Pancreas (tissue), 10 donors: ENCODE measurements around the gene TTLL3. TPM values are rescaled to one million over a fixed set of nuclear protein-coding genes. Genes with fewer than 3 reads are reported as not detected.

Experiments
- ATAC-seq, 4 donors: fragments of 200-7000 bp; cut with Tn5 transposase; one replicate each; pipeline versions ENCODE4 v1.8.0 to v1.9.1; 2020; ENCODE audit warnings: mild to moderate bottlenecking in 4 of 4, moderate library complexity in 4 of 4
- DNase-seq, 6 donors: peaks; one replicate each; pipeline ENCODE4 v3.0.0-alpha.2; 2020
- FAIRE-seq: peaks from 2 replicates; lab custom pipeline; 2012; peaks lifted over from hg19 to GRCh38; lab: Jason Lieb, UNC
- H3K27ac ChIP-seq, 4 donors: fragments of 200-600 bp; sonication (generic); 1 replicate in 3 of 4; 2 replicates in 1 of 4; pipeline versions ENCODE4 v1.5.0 to v1.8.0; 2020
- H3K27me3 ChIP-seq, 4 donors: fragments of 200-600 bp; one replicate each; pipeline ENCODE4 v1.8.0; 2021
- H3K36me3 ChIP-seq, 3 donors: fragments of 200-600 bp; sonication (generic) in 1 of 3; one replicate each; pipeline versions ENCODE4 v1.5.0 to v1.8.0; 2020 to 2021
- H3K4me1 ChIP-seq, 3 donors: fragments of 200-600 bp; one replicate each; pipeline ENCODE4 v1.8.0; 2021
- H3K4me3 ChIP-seq, 4 donors: fragments of 200-600 bp; sonication (generic) in 2 of 4; one replicate each; pipeline versions ENCODE4 v1.5.0 to v1.8.0; 2020 to 2021
- H3K9me3 ChIP-seq, 4 donors: fragments of 200-600 bp; one replicate each; pipeline ENCODE4 v1.8.0; 2021
- CTCF ChIP-seq, 4 donors: fragments of 200-600 bp; sonication (generic) in 3 of 4; IDR thresholded peaks; one replicate each; pipeline versions ENCODE4 v1.5.0 to v1.8.0; 2021; ENCODE audit warnings: antibody characterized with exemption in 4 of 4
- WGBS, 2 donors: extraction: QIAGEN DNeasy Blood & Tissue Kit; methylation state at CpG; one replicate each; pipeline ENCODE4 v1.1.7; 2013; 5-methylcytosine and 5-hydroxymethylcytosine counted together
- intact Hi-C, 3 donors: fragments of 100-400 bp; cut with DNase I; formaldehyde crosslinking; loops; one replicate each; pipeline versions ENCODE4 v1.11.1 to v1.14.2; 2022
- polyA plus RNA-seq, 2 donors: library from polyadenylated mRNA; stranded (reverse); fragments of 200-250 nt; gene quantifications; one replicate each; pipeline ENCODE4 v1.2.3, GENCODE V29; 2013
- total RNA-seq, 6 donors: library from RNA; stranded (reverse); fragmentation: NEBNext Ultra II Directional in 4 of 6; extraction: Animal tissue kit (Norgen Biotek cat#: 25700) in 4 of 6; gene quantifications; one replicate each; pipeline versions ENCODE4 v1.2.1 to v1.2.4, GENCODE V29; 2021 to 2023
- donor health status: healthy with polysubstance abuse.
- donor health status: DM: no; HTN: no; CAD: no; lungs with moderate emphysema.
- donor health status: DM: no; HTN: no; CAD: no.
- donor health status: control.
- donor health status: control.
- donor health status: Bipolar disorder and iron deficiency.
- donor health status: DM: yes; HTN: yes; CAD: no.
- donor health status: DM: no; HTN: no; CAD: no.
- donor health status: DM: no; HTN: no; CAD: no.
- donor health status: DM: yes; HTN: yes; CAD: no.

Gene TTLL3
- total and polyA plus RNA-seq, 8 donors = 9.2 to 104 (median 19.6) TPM

GRCh38 chr3:9812870-9813483 lies 2.9 kb downstream of the TTLL3 start:
- DNase-seq = no peak

GRCh38 chr3:9815986-9816385 lies 5.9 kb downstream of the TTLL3 start:
- no peak for TF ChIP-seq CTCF (IDR thresholded peaks at IDR 0.05)
- 83 to 91% methylated on average over 9 of the region's 9 CpGs for WGBS, 2 donors

More at GRCh38 chr3:9812870-9813483, 2.9 kb downstream of the TTLL3 start:
- ATAC-seq (no peak), FAIRE-seq (no peak)
- intact Hi-C loops = no loop called here
- Histone ChIP-seq H3K9me3 (no peaks in the 10 kb centered on the region), H3K27me3 (no peaks in the 10 kb centered on the region), H3K27ac (no peak overlapping the region), H3K4me3 (no peak overlapping the region), H3K36me3 (no peaks in the 10 kb centered on the region), H3K4me1 (peaks cover 0 to 13% (median 5%) of the 10 kb centered on the region in 3 donors)
- TF ChIP-seq CTCF (IDR thresholded peaks at IDR 0.05) = no peak
- WGBS, 2 donors = 91 to 95% methylated on average over 9 of the region's 9 CpGs

GRCh38 chr3:9817436-9817835 lies 7.4 kb downstream of the TTLL3 start:
- Histone ChIP-seq H3K27ac (no peak overlapping the region), H3K9me3 (no peaks in the 10 kb centered on the region), H3K36me3 (no peaks in the 10 kb centered on the region), H3K27me3 (no peaks in the 10 kb centered on the region), H3K4me3 (no peak overlapping the region), H3K4me1 (no peaks in the 10 kb centered on the region)
- DNase-seq (no peak), ATAC-seq (no peak), FAIRE-seq (no peak)
- TF ChIP-seq CTCF (IDR thresholded peaks at IDR 0.05) = no peak
- 87 to 91% methylated on average over 6 of the region's 6 CpGs for WGBS, 2 donors
- intact Hi-C loops = no loop called here

More at GRCh38 chr3:9815986-9816385, 5.9 kb downstream of the TTLL3 start:
- Histone ChIP-seq H3K27ac (no peak overlapping the region), H3K9me3 (no peaks in the 10 kb centered on the region), H3K4me1 (no peaks in the 10 kb centered on the region), H3K27me3 (no peaks in the 10 kb centered on the region), H3K36me3 (no peaks in the 10 kb centered on the region), H3K4me3 (no peak overlapping the region)
- no peak for ATAC-seq
- no peak for FAIRE-seq
- intact Hi-C loops = no loop called here
- no peak for DNase-seq

GRCh38 chr3:9818666-9819335 lies 8.7 kb downstream of the TTLL3 start:
- Histone ChIP-seq H3K4me1 (no peaks in the 10 kb centered on the region), H3K4me3 (no peak overlapping the region), H3K36me3 (no peaks in the 10 kb centered on the region), H3K27me3 (no peaks in the 10 kb centered on the region), H3K9me3 (no peaks in the 10 kb centered on the region), H3K27ac (no peak overlapping the region)
- DNase-seq (no peak), FAIRE-seq (no peak), ATAC-seq (no peak)
- 73 to 79% methylated on average over 7 of the region's 7 CpGs for WGBS, 2 donors
- no peak for TF ChIP-seq CTCF (IDR thresholded peaks at IDR 0.05)
- intact Hi-C loops = no loop called here

- Histone ChIP-seq H3K4me3 (no peak overlapping the region), H3K27ac (no peak overlapping the region), H3K4me1 (no peaks in the 10 kb centered on the region), H3K36me3 (no peaks in the 10 kb centered on the region), H3K9me3 (no peaks in the 10 kb centered on the region), H3K27me3 (no peaks in the 10 kb centered on the region)
- TF ChIP-seq CTCF (IDR thresholded peaks at IDR 0.05) = no peak
- FAIRE-seq (no peak), ATAC-seq (no peak), DNase-seq (no peak)
- 82 to 83% methylated on average over 12 of the region's 12 CpGs for WGBS, 2 donors
- intact Hi-C loops = no loop called here
These were observed 10.5 kb downstream of the TTLL3 start for GRCh38 chr3:9820543-9820942.
